ENCODE data around the gene SETSIP.
"Not testable (repeated sequence)": the region's sequence is repeated elsewhere in the genome, so short reads cannot be mapped to it uniquely, and the experiment has no call there.

The SETSIP gene

GRCh38 chr1:92045766-92046495, 29.3 kb downstream of the SETSIP start:
- DNase-seq: no peak

- DNase-seq: no peak
Observed at GRCh38 chr1:92043621-92044020, 31.6 kb downstream of the SETSIP start.

GRCh38 chr1:92040971-92041370, 34.2 kb downstream of the SETSIP start:
- no peak for DNase-seq

GRCh38 chr1:92038695-92039346, 36.4 kb downstream of the SETSIP start:
- no peak for DNase-seq

DNA sequence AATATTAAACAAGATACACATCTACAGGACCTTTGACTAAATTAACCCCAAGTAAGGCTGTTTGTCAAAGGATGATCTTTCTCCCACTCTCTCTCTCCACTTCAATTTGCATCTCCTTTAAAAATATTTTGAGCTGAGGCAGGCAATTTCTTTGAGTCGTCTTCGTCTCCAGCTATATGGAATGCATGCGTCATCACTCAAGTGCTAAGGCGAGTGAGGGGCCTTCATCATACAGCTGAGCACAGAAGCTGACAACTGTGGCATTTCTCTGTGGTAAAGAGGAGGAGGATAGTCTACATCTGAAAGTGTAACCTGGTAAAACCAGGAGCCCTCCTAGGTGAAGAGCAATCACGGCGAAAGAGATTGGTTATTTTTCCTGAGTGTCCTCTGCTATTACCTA, 37.8 kb downstream of the SETSIP start:
- DNase-seq: no peak

- DNase-seq: no peak
Observed at GRCh38 chr1:92031281-92032110, 43.7 kb downstream of the SETSIP start.

DNA sequence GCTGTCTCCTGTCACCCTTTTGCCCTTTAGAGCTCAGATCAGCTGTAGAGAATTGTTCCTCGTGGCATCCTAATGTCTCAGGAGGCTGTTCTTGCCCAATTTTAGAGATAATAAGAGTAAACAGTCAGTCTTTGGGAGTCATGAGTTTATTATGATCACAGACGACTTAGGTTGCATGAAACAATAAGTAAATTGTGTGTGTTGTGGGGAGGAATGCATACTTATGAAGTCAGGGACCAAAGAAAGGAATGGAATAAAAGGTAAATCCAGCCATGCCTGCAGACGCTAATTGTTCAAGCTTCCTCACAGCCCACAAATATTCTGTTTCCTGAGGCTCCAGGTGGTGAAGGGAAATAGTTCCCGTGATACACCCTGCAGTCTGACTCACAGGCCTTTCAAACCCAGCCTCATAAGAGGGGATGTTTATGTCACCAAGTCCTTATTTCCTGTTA, 44.5 kb downstream of the SETSIP start:
- no peak for DNase-seq

DNA sequence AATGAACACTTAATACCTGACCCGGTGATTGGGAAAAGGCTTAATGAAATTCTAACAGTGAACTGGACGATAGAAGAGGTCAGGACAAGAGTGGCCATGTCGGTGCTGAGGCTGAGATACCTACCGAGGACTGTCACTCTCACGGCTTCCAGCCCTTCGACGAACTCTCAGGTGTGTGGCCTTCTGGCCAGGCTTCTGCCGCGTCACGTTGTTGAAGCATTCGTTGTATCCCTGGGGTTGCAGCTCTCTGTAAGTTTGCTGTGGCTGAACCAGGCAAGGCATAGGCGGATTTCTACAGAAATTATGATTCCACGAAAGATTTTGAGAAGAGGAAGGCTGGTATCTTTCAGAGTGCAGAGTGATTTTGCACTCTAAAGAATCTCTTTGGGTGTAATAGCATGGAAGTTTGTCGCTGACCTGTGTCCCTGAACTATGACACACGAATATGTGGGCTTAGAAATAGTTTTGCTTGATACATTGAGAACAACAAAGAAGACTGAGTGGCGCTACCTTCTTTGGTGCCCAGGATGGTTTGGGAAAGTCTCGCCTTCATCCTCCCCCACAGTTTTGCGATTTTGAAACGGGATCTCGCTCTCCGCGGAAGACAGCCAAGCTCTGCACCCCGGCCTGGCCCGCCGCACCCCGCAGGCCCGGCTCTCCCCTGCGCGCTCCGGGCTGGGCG, 45.8 kb downstream of the SETSIP start:
- DNase-seq: no peak

GRCh38 chr1:92026806-92027205, 48.4 kb downstream of the SETSIP start:
- no peak for DNase-seq

DNA sequence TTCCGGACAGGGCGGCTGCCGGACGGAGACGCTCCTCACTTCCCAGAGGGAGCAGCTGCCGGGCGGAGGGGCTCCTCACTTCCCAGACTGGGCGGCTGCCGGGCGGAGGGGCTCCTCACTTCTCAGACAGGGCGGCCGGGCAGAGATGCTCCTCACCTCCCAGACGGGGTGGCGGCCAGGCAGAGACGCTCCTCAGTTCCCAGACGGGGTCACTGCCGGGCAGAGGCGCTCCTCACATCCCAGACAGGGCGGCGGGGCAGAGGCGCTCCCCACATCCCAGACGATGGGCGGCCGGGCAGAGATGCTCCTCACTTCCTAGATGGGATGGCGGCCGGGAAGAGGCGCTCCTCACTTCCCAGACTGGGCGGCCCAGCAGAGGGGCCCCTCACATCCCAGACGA, 49.2 kb downstream of the SETSIP start:
- DNase-seq: not testable (repeated sequence)
